Upper lobe of left lung (tissue), 6 donors: Measurements from ENCODE around the gene ABHD16B. TPM values are rescaled to one million over a fixed set of nuclear protein-coding genes. Genes with fewer than 3 reads are reported as not detected.

Experiments used
- ATAC-seq, 2 donors: fragments of 200-7000 bp; cut with Tn5 transposase; one replicate each; pipeline ENCODE4 v1.9.1; 2022; ENCODE audit warnings: mild to moderate bottlenecking in 2 of 2, moderate library complexity in 2 of 2; ENCODE audit not compliant: low FRiP score in 2 of 2
- DNase-seq, 2 donors: peaks; one replicate each; pipeline ENCODE4 v3.0.0-alpha.2; 2019 to 2020
- H3K27ac ChIP-seq, 4 donors: fragments of 200-600 bp; sonication (generic); one replicate each; pipeline ENCODE4 v1.5.1; 2016 to 2019
- H3K27me3 ChIP-seq, 4 donors: fragments of 200-600 bp; sonication (generic); one replicate each; pipeline ENCODE4 v1.5.1; 2017 to 2019
- H3K36me3 ChIP-seq, 4 donors: fragments of 200-600 bp; sonication (generic); one replicate each; pipeline ENCODE4 v1.5.1; 2016 to 2019
- H3K4me1 ChIP-seq, 4 donors: fragments of 200-600 bp; sonication (generic); one replicate each; pipeline ENCODE4 v1.5.1; 2018 to 2019
- H3K4me3 ChIP-seq, 4 donors: fragments of 200-600 bp; sonication (generic); one replicate each; pipeline ENCODE4 v1.5.1; 2017 to 2019; ENCODE audit warnings: mild to moderate bottlenecking in 2 of 4, moderate library complexity in 1 of 4
- H3K9me3 ChIP-seq, 4 donors: fragments of 200-600 bp; sonication (generic); one replicate each; pipeline ENCODE4 v1.5.1; 2018 to 2019
- EP300 ChIP-seq, 4 donors: sonication (generic); formaldehyde crosslinking; IDR thresholded peaks; one replicate each; pipeline ENCODE4 v1.5.1; 2017; ENCODE audit warnings: antibody characterized with exemption in 4 of 4, control low read depth in 2 of 4
- POLR2A ChIP-seq, 4 donors: fragments of 450-650 bp; IDR thresholded peaks; one replicate each; pipeline ENCODE4 v1.5.1; 2016 to 2017; ENCODE audit warnings: antibody characterized with exemption in 4 of 4, mild to moderate bottlenecking in 2 of 4
- POLR2AphosphoS5 ChIP-seq, 2 donors: sonication (generic); formaldehyde crosslinking; IDR thresholded peaks; one replicate each; pipeline ENCODE4 v1.5.1; 2017; ENCODE audit warnings: antibody characterized with exemption in 2 of 2
- WGBS, 2 donors: methylation state at CpG; one replicate each; pipeline ENCODE4 v1.1.5; 2017 to 2018; 5-methylcytosine and 5-hydroxymethylcytosine counted together
- total RNA-seq, 6 donors: library from RNA; depleted of rRNA in 4 of 6; stranded (reverse); fragments of >200 nt in 4 of 6; gene quantifications; one replicate each; pipeline versions ENCODE4 v1.1.0 to v1.2.1, GENCODE V29; 2016 to 2021
- TF ChIP-seq, protein P1 (sequence below), 6 experiments: fragments of 450-650 bp in 4 of 6; fragments of 200-600 bp in 2 of 6; sonication (generic) in 2 of 6; IDR thresholded peaks; one replicate each; pipeline ENCODE4 v1.5.1; 2016 to 2019; ENCODE audit warnings: antibody characterized with exemption in 6 of 6
- donor health status: DM: no; HTN: no; CAD: no; lungs with moderate emphysema.
- donor health status: DM: no; HTN: yes; CAD: no; lungs with severe emphysema.

The ABHD16B gene
- total RNA-seq, 6 donors from 2014 or later: 0.23 TPM; not detected in 5

DNA sequence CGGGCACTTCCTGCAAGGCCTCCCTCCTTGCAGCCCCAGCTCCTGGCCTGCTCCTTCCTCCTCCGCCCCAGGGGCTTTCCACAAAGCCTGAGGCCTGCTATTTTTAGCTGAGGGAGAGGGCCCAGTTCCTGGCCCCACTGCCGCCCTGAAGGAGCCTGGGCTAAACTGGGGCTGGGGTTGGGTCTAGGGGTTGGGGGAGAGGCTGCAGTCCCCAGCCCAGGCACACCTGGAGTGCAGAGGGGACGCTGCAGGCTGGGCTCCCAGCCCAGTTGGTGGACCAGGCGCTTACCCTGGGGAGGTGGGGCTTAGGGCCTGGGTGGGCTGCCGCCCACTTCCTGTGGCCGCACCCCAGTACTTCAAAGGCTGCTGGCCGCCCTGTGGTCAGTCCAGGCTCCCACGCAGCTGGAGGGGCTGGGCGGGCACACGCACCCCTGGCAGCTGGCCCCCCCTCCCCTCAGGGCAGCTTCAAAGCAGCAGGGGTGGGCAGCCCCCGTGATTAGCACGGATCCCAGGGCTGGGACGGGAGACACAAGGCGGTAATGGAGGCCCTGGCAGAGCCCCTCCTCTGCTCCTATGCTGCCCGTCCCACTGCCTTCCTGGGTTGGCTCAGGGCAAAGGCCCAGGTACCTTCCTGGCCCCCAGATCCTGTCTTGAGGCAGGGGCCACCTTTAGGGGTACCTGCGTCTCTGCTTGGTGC lies 7.1 kb upstream of the ABHD16B start:
- TF ChIP-seq EP300 (IDR thresholded peaks at IDR 0.05) (no peak), POLR2A (IDR thresholded peaks at IDR 0.05) (peak in 1 of 4 donors; percentile 16), POLR2AphosphoS5 (IDR thresholded peaks at IDR 0.05) (peak in 1 of 2 donors; percentile 56)
- TF ChIP-seq, protein P1, sequence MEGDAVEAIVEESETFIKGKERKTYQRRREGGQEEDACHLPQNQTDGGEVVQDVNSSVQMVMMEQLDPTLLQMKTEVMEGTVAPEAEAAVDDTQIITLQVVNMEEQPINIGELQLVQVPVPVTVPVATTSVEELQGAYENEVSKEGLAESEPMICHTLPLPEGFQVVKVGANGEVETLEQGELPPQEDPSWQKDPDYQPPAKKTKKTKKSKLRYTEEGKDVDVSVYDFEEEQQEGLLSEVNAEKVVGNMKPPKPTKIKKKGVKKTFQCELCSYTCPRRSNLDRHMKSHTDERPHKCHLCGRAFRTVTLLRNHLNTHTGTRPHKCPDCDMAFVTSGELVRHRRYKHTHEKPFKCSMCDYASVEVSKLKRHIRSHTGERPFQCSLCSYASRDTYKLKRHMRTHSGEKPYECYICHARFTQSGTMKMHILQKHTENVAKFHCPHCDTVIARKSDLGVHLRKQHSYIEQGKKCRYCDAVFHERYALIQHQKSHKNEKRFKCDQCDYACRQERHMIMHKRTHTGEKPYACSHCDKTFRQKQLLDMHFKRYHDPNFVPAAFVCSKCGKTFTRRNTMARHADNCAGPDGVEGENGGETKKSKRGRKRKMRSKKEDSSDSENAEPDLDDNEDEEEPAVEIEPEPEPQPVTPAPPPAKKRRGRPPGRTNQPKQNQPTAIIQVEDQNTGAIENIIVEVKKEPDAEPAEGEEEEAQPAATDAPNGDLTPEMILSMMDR (IDR thresholded peaks at IDR 0.05): no peak
- Histone ChIP-seq H3K4me3 (peak overlapping the region in 3 of 4 donors; percentile 2 to 32 (median 30)), H3K4me1 (peaks cover 46 to 56% (median 53%) of the 10 kb centered on the region in 4 donors), H3K27ac (peak overlapping the region; percentile 82 to 91 (median 87)), H3K36me3 (no peaks in the 10 kb centered on the region), H3K27me3 (peaks cover 0 to 5% (median 0%) of the 10 kb centered on the region in 4 donors), H3K9me3 (no peaks in the 10 kb centered on the region)
- ATAC-seq (peak; percentile 23 to 27), DNase-seq (peak; percentile 55 to 70)
- 5% methylated on average over 5 to 7 of the region's 17 CpGs for WGBS, 2 donors

DNA sequence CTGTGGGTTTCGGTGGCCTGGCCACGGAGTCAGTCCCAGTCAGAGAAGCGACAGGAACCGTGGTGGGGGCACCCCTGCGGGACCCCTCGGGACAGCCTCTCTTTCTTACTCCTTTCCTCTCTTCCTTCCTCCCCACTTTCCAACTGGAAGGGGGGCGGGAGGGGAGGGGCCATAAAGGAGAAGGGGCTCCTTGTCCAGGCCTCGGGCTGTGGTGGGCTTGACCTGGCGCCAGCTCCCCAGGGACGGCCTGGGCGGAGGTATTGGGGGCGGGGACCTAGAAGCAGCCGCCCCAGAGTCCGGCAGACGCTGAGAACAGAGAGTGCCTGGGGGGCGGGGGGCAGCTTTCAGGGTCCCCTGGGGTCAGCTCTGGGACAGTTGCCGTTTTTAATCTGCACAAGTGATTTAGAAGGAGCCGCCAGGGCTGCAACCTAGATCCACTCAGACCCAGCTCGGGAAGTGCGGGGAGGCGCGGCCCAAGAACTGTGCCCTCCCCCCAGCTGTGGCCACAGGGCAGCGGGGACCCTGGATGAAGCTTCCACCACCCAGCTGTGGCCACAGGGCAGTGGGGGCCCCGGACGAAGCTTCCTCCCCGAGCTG lies 6.4 kb upstream of the ABHD16B start:
- 3 to 13% methylated on average over 15 to 19 of the region's 26 CpGs for WGBS, 2 donors

DNA sequence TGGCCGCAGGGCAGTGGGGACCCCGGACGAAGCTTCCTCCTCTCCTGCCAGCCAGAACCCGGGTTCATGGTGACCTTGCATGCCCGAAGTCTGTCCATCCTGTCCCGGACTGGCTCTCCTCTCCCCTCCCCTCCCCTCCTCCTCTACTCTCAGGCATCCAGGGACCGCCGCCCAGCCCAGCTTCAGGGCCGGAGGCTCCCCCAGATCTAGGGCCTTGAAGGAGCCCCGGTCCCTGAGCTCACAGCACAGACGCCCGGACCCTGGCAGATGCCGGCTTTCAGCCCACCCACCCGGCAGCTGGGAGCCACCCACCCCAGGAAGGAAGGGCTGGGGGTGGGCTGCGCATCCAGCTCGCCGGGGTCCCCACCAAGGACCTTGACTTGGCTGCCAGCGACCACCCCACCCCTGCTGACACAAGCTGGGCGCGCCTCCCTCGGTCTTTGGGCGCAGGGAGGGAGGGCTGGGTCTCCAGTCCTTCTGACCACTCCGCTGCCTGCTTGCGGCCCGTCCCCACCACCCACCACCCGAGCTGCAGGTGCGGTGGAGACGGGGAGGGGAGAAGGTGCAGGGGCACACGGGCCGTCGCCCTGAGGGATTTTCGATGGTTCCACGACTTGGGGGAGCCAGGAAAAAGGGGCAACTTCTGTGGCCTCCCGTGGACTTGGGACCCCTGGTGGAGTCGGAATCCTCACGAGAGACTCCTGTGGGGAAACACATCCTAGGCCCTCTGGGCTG lies 5.8 kb upstream of the ABHD16B start:
- Histone ChIP-seq H3K9me3 (no peaks in the 10 kb centered on the region), H3K27me3 (peaks cover 0 to 5% (median 0%) of the 10 kb centered on the region in 4 donors), H3K36me3 (no peaks in the 10 kb centered on the region), H3K4me1 (peaks cover 49 to 63% (median 56%) of the 10 kb centered on the region in 4 donors), H3K27ac (peak overlapping the region; percentile 82 to 91 (median 87)), H3K4me3 (peak overlapping the region in 3 of 4 donors; percentile 2 to 32 (median 30))
- 3 to 65% methylated on average over 6 to 16 of the region's 36 CpGs for WGBS, 2 donors
- TF ChIP-seq, protein P1 (IDR thresholded peaks at IDR 0.05): no peak
- no peak for TF ChIP-seq POLR2A (IDR thresholded peaks at IDR 0.05)
- no peak for TF ChIP-seq EP300 (IDR thresholded peaks at IDR 0.05)
- TF ChIP-seq POLR2AphosphoS5 (IDR thresholded peaks at IDR 0.05): no peak
- DNase-seq: peak in 1 of 2 donors; percentile 69
- no peak for ATAC-seq

More for the DNA sequence above, 6.4 kb upstream of the ABHD16B start:
- ATAC-seq: peak in 1 of 2 donors; percentile 6
- Histone ChIP-seq H3K4me3 (peak overlapping the region; percentile 2 to 32 (median 17)), H3K27me3 (peaks cover 0 to 5% (median 0%) of the 10 kb centered on the region in 4 donors), H3K27ac (peak overlapping the region; percentile 82 to 91 (median 87)), H3K36me3 (no peaks in the 10 kb centered on the region), H3K4me1 (peaks cover 49 to 60% (median 56%) of the 10 kb centered on the region in 4 donors), H3K9me3 (no peaks in the 10 kb centered on the region)
- DNase-seq: peak in 1 of 2 donors; percentile 79
- TF ChIP-seq POLR2A (IDR thresholded peaks at IDR 0.05): no peak
- no peak for TF ChIP-seq POLR2AphosphoS5 (IDR thresholded peaks at IDR 0.05)
- TF ChIP-seq EP300 (IDR thresholded peaks at IDR 0.05): no peak
- TF ChIP-seq, protein P1 (IDR thresholded peaks at IDR 0.05): no peak

DNA sequence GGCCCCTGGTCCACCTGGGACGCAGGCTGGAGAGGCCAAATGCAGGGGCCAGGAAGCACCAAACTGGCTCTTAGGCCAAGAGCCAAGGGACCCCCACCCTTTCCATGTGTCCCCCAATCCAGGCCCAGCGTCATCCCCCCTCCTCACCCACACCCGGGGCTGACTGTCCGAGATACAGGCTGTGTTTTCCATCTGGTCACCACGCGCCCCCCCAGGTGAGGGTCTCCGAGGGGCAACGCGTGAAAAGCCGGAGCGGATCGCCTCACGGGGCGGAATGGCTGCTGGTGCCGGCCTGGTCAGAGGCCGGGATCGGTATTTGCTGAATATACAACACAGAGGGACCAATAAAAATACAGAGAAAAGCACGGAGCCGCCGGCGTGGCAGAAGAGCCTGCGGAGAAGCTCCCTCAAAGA lies 5.2 kb upstream of the ABHD16B start:
- peak in 1 of 2 donors; percentile 76 for DNase-seq
- 76% methylated on average over 16 to 22 of the region's 22 CpGs for whole genome bisulfite sequencing, 2 donors
- no peak for ATAC-seq
- Histone ChIP-seq H3K4me1 (peaks cover 49 to 69% (median 58%) of the 10 kb centered on the region in 4 donors), H3K9me3 (no peaks in the 10 kb centered on the region), H3K36me3 (peaks cover 0 to 3% (median 1%) of the 10 kb centered on the region in 4 donors), H3K4me3 (no peak overlapping the region), H3K27ac (peak overlapping the region in 2 of 4 donors; percentile 88 to 91), H3K27me3 (peaks cover 0 to 5% (median 0%) of the 10 kb centered on the region in 4 donors)
- no peak for TF ChIP-seq POLR2AphosphoS5 (IDR thresholded peaks at IDR 0.05)
- TF ChIP-seq EP300 (IDR thresholded peaks at IDR 0.05): no peak
- TF ChIP-seq POLR2A (IDR thresholded peaks at IDR 0.05): no peak
- TF ChIP-seq, protein P1 (IDR thresholded peaks at IDR 0.05): no peak
